Activated naive CD4-positive, alpha-beta T cell treated with Interleukin-2 at 50 U/mL for 16 hours (primary cell): ENCODE measurements around the gene MRPL58.
"Not testable (repeated sequence)": the region's sequence is repeated elsewhere in the genome, so short reads cannot be mapped to it uniquely, and the experiment has no call there.

Source experiments
- DNase-seq: peaks from one replicate; pipeline ENCODE4 v3.0.0-alpha.2; 2020

Gene MRPL58

GRCh38 chr17:75019710-75020109, 7.2 kb downstream of the MRPL58 start:
- no peak for DNase-seq

DNA sequence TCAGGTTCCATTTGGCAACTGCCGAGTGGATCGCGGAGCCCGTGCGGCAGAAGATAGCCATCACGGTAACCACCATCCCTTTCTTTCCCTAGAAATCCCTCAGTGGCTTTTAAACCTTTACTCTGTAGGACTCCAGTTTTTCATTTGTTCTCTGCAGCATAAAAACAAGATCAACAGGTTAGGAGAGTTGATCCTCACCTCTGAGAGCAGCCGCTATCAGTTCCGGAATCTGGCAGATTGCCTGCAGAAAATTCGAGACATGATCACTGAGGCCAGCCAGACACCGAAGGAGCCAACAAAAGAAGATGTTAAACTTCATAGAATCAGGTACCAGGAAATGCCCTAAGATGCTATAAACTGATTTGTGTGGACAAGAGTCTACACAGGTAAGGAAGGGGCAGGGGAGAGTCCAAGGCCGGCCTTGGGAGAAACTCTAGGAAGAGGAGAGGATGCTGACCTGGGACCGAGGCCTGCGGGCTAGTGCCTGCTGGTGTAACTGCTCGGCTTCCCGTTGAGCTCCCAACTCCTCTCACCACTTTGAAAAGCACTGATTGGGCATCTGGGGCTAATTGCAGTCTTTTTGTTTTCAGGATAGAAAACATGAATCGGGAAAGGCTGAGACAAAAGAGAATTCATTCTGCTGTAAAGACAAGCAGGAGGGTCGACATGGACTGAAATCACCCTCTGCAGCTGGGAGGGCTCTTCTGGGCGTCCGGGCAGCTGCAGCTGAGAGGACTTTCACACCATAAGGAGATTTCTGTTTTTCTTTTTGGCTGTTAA, 8.1 kb downstream of the MRPL58 start:
- DNase-seq, result no peak

DNA sequence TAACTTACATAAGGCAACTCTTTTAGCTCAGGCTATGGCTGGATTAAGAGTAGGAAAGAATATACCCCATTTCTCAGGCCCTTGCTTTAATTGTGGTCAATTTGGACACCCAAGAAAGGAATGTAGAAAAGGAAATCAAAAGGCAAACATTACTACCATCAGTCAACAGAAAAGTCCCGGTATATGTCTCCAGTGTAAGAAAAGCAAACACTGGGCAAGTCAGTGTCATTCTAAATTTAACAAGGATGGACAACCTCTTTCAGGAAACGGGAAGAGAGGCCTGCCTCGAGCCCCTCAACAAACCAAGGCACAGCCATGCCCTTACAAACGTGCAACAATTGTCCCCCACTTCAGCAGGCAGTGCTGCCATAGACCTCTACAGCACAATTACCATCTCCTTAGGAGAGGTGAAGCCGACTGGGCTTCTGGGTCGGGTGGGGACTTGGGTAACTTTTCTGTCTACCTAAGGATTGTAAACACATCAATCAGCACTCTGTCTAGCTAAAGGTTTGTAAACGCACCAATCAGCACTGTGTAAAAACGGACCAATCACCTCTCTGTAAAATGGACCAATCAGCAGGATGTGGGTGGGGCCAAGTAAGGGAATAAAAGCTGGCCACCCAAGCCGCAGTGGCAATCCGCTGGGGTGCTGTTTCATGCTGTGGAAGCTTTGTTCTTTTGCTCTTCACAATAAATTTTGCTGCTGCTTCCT, 12.4 kb downstream of the MRPL58 start:
- peak; percentile 29 for DNase-seq

GRCh38 chr17:75025398-75025734, 12.9 kb downstream of the MRPL58 start:
- DNase-seq, result not testable (repeated sequence)

DNA sequence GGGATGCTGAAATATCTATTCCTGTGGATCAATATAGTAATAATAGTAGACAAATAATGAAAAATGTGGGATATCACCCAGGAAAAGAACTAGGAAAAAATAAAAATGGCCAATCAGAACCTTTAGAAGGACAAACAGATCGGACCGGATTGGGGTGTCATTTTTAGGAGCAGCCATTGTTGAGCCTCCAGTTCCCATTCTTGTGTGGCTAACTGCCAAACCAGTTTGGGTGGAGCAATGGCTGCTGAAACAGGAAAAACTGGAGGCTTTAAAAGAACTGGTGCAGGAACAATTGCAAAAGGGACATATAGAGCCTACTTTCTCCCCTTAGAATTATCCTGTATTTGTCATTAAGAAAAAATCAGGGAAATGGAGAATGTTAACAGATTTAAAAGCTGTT, 14.2 kb downstream of the MRPL58 start:
- not testable (repeated sequence) for DNase-seq

GRCh38 chr17:75030161-75030560, 17.7 kb downstream of the MRPL58 start:
- DNase-seq, result no peak

- DNase-seq, result peak; percentile 66
Measured at GRCh38 chr17:75031972-75032719, 19.7 kb downstream of the MRPL58 start.

DNA sequence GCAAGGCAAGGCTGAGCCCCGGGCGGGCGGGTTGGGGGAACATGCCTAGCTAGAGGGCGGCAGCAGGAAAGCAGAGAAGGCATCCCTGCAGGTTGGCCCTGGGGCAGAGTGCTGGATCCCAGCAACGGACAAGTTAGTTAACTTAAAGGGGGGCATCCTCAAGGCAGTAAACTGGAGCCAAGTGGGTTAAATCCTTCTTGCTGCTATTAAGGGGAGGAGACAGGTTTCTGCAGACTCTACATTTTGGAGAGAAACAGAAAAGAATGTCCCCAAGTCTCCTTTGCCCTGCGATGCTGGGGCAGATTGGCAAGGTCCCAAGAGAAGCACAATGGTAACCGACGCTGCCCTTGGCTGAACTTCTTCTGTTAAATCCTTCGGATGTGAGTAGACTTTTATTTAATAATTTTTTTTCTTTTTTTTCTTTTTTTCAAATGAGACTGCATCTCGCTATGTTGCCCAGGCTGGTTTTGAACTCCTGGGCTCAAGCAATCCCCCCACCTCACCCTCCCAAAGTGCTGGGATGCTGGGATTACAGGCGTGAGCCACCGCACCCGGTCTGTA, 20.3 kb downstream of the MRPL58 start:
- no peak for DNase-seq

- peak; percentile 90 for DNase-seq
Measured at GRCh38 chr17:75033346-75034235, 21.1 kb downstream of the MRPL58 start.

GRCh38 chr17:75034236-75034908, 21.9 kb downstream of the MRPL58 start:
- DNase-seq, result peak; percentile 91

GRCh38 chr17:75036643-75037268, 24.3 kb downstream of the MRPL58 start:
- DNase-seq, result peak; percentile 82

DNA sequence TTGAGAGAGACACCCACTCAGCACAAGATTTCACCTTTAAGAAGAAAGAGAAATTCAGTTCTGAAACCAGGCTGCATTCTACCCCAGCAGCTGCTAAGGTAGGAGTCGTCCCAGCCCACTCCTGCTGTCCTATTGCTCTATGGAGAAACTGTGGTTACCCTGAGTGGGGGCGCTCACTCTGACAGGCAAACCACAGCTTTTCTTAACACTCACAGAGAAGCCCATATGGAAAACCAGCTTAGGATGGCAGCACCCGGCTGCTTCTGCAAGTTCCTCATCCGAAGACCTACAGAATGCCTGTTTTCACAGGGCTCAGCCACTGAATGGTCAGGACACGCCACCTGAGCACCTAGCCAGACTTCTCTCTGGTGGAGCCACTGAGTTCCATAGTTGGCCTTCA, 26.8 kb downstream of the MRPL58 start:
- DNase-seq, result no peak

- DNase-seq, result no peak
Measured at GRCh38 chr17:75041656-75042280, 29.3 kb downstream of the MRPL58 start.

DNA sequence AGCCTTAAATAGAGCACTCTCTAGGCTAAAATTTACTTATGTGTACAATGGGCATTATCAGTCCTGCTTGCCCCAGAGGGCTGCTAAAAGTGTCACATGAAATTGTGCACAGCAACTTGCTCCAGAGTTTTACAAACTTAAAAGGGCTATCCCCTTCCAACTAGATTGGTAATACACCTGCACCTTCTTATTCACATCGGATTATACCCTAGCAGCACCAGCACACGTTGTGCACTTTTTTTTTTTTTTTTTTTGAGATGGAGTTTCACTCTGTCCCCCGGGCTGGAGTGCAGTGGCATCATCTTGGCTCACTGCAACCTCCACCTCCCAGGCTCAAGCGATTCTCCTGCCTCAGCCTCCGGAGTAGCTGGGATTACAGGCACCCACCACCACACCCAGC, 31.3 kb downstream of the MRPL58 start:
- DNase-seq, result not testable (repeated sequence)

DNA sequence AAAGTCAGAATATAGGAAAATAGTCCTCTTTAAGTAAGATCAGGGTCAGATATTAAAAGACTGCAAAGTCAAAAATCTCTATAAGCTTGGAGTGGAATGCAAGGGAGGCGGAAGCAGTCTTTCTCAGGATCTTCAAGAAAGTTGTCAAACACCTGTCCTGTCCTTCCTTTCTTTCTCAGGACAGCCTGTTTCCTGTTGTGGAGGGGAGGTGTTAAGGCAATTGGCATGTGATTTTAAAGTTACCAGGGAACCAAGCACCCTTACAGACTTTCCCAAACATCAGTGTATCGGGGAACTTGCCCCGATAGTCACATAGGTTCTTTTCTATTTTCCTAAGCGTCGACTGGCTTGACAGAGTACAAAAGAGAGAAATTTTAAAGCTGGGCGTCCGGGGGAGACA, 32.2 kb downstream of the MRPL58 start:
- DNase-seq, result no peak

DNA sequence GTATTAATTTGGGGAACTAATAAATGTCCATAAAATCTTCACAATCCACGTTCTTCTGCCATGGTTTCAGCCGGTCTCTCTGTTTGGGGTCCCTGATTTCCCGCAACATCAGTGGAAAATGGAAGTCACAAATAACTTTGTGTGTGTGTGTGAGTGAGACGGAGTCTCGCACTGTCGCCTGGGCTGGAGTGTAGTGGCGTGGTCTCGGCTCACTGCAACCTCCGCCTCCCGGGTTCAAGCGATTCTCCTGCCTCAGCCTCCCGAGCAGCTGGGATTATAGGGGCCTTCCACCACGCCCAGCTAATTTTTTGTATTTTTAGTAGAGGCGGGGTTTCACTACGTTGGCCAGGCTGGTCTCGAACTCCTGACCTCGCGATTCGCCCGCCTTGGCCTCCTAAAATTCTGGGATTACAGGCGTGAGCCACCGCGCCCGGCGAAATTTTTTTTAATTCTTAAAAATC, 33.5 kb downstream of the MRPL58 start:
- not testable (repeated sequence) for DNase-seq

GRCh38 chr17:75046407-75047289, 34.2 kb downstream of the MRPL58 start, which contains the start of the genes ATP5PD and KCTD2:
Gene ATP5PD (minus strand): TSS chr17:75046969. CDS start chr17:75042650, 4,319 bp downstream.
Gene KCTD2 (plus strand): TSS chr17:75047225. CDS start chr17:75047251, 26 bp downstream.
- peak; percentile 96 for DNase-seq

DNA sequence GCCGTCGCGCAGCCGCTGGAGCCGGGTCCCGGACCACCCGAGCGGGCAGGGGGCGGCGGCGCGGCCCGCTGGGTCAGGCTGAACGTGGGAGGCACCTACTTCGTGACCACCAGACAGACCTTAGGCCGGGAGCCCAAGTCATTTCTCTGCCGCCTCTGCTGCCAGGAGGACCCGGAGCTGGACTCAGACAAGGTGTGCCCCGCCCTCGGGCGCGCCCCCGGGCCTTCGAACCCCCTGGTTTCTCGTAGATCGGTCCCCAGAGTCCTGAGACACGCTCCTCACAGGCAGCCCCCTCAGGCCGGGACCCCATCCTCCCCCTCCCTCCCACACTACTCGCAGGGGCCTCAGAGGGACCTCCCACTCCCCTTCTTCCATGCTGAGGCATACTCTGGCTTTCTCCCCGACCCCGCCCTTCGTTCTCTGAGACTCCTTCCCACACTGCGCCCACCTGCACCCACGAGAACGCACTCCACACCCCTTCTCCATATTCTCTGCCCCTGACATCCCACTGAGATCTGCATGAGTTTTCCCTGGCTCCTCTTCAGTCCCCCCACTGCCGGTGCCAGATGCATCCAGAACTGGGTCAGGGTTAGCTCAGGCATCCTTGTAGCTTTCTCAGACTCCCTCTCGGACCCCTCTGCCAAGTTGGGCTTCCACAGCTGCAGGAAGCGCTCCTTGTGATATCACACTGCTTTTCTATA, 35.1 kb downstream of the MRPL58 start:
- peak; percentile 28 for DNase-seq
